GM23338 (cell line): ENCODE results near the gene OTOGL. TPM values are rescaled to one million over a fixed set of nuclear protein-coding genes. Genes with fewer than 3 reads are reported as not detected.

Source experiments
- ATAC-seq: fragments of 200-7000 bp; cut with Tn5 transposase; 3 replicates; pipeline ENCODE4 v1.9.1; 2020
- DNase-seq: peaks from one replicate; pipeline ENCODE4 v3.0.0-alpha.2; 2015; ENCODE audit warnings: low spot score
- H2AFZ ChIP-seq: fragments of 200-600 bp; sonication (generic); 2 replicates; pipeline ENCODE4 v1.8.0; 2016; ENCODE audit warnings: antibody characterized with exemption, mild to moderate bottlenecking, moderate library complexity
- H3F3A ChIP-seq: fragments of 200-600 bp; sonication (generic); replicated peaks from 2 replicates; pipeline ENCODE4 v1.8.0; 2017; ENCODE audit warnings: antibody characterized with exemption, mixed run types, low read depth
- H3K27ac ChIP-seq: fragments of 200-600 bp; sonication (generic); 2 replicates; pipeline ENCODE4 v1.6.1; 2016; ENCODE audit warnings: low read depth
- H3K27me3 ChIP-seq: fragments of 200-600 bp; sonication (generic); 2 replicates; pipeline ENCODE4 v1.8.0; 2016; ENCODE audit warnings: mild to moderate bottlenecking, mixed run types, moderate library complexity; ENCODE audit not compliant: insufficient read depth
- H3K36me3 ChIP-seq: fragments of 200-600 bp; sonication (generic); 2 replicates; pipeline ENCODE4 v1.8.0; 2016; ENCODE audit warnings: mild to moderate bottlenecking; ENCODE audit not compliant: insufficient read depth
- H3K4me1 ChIP-seq: fragments of 200-600 bp; sonication (generic); 2 replicates; pipeline ENCODE4 v1.8.0; 2016; ENCODE audit warnings: mild to moderate bottlenecking, moderate library complexity; ENCODE audit not compliant: insufficient read depth
- H3K4me2 ChIP-seq: fragments of 200-600 bp; sonication (generic); 2 replicates; pipeline ENCODE4 v1.7.1; 2017; ENCODE audit warnings: mixed run types
- H3K4me3 ChIP-seq: fragments of 200-600 bp; sonication (generic); 2 replicates; pipeline ENCODE4 v1.6.1; 2016; ENCODE audit warnings: mixed run types
- H3K79me2 ChIP-seq: fragments of 200-600 bp; sonication (generic); replicated peaks from 2 replicates; pipeline ENCODE4 v1.8.0; 2017; ENCODE audit warnings: mild to moderate bottlenecking; ENCODE audit not compliant: insufficient read depth
- H3K9me2 ChIP-seq: fragments of 200-600 bp; sonication (generic); 2 replicates; pipeline ENCODE4 v1.8.0; 2017; ENCODE audit not compliant: insufficient read depth
- H4K20me1 ChIP-seq: fragments of 200-600 bp; sonication (generic); replicated peaks from 2 replicates; pipeline ENCODE4 v1.8.0; 2017; ENCODE audit warnings: mild to moderate bottlenecking; ENCODE audit not compliant: insufficient read depth
- H3K27ac Mint-ChIP-seq: 2 replicates; pipeline ENCODE4 v1.8.0; 2020; ENCODE audit warnings: inconsistent platforms, mild to moderate bottlenecking, moderate library complexity, mixed read lengths
- H3K27me3 Mint-ChIP-seq: 3 replicates; pipeline ENCODE4 v1.8.0; 2022; ENCODE audit warnings: low read depth, mild to moderate bottlenecking, moderate library complexity, mixed read lengths, inconsistent platforms; ENCODE audit not compliant: insufficient read depth, poor library complexity
- H3K36me3 Mint-ChIP-seq: 3 replicates; pipeline ENCODE4 v1.8.0; 2021; ENCODE audit warnings: low read depth, mild to moderate bottlenecking, inconsistent platforms, moderate library complexity, mixed read lengths
- H3K4me1 Mint-ChIP-seq: 3 replicates; pipeline ENCODE4 v1.8.0; 2020; ENCODE audit warnings: mild to moderate bottlenecking, inconsistent platforms, mixed read lengths
- H3K4me3 Mint-ChIP-seq: 3 replicates; pipeline ENCODE4 v1.8.0; 2021; ENCODE audit warnings: moderate library complexity, mild to moderate bottlenecking, inconsistent platforms, mixed read lengths
- H3K9me3 Mint-ChIP-seq: 3 replicates; pipeline ENCODE4 v1.8.0; 2020; ENCODE audit warnings: moderate library complexity, mild to moderate bottlenecking, inconsistent platforms, mixed read lengths
- CREB1 ChIP-seq: fragments of 250-450 bp; sonication (Bioruptor Pico); IDR thresholded peaks from 2 replicates; pipeline ENCODE4 v1.5.0; 2020; ENCODE audit warnings: low read depth, mild to moderate bottlenecking, moderate library complexity
- CTCF ChIP-seq, 2 experiments: fragments of 200-600 bp in 1 of 2; sonication (generic) in 1 of 2; conservative IDR thresholded peaks; 2 replicates each; pipeline versions ENCODE4 v1.5.1 to v1.6.1; 2016 to 2017; ENCODE audit warnings: antibody characterized with exemption in 2 of 2, low read depth in 2 of 2, mild to moderate bottlenecking in 2 of 2, moderate library complexity in 1 of 2
- ETS1 ChIP-seq: IDR thresholded peaks from 2 replicates; pipeline ENCODE4 v1.6.1; 2016; ENCODE audit warnings: antibody characterized with exemption
- EZH2 ChIP-seq: fragments of 200-600 bp; sonication (generic); IDR thresholded peaks from one replicate; pipeline ENCODE4 v1.8.0; 2017; ENCODE audit warnings: antibody characterized with exemption, mild to moderate bottlenecking, low read depth; ENCODE audit not compliant: unreplicated experiment
- EZH2phosphoT487 ChIP-seq: fragments of 200-600 bp; sonication (generic); IDR thresholded peaks from one replicate; pipeline ENCODE4 v1.8.1; 2018; ENCODE audit warnings: antibody characterized with exemption; ENCODE audit not compliant: unreplicated experiment
- JUNB ChIP-seq: IDR thresholded peaks from one replicate; pipeline ENCODE4 v1.6.1; 2016; ENCODE audit warnings: antibody characterized with exemption; ENCODE audit not compliant: unreplicated experiment
- NANOG ChIP-seq: IDR thresholded peaks from 2 replicates; pipeline ENCODE4 v1.6.1; 2016; ENCODE audit warnings: antibody characterized with exemption, borderline replicate concordance
- POLR2AphosphoS5 ChIP-seq: IDR thresholded peaks from 2 replicates; pipeline ENCODE4 v1.6.1; 2016; ENCODE audit warnings: antibody characterized with exemption, low read depth
- REST ChIP-seq: IDR thresholded peaks from one replicate; pipeline ENCODE4 v1.6.1; 2018; ENCODE audit warnings: antibody characterized with exemption; ENCODE audit not compliant: unreplicated experiment
- ZNF331 ChIP-seq: fragments of 250-450 bp; sonication (Bioruptor Pico); IDR thresholded peaks from 2 replicates; pipeline ENCODE4 v1.5.0; 2020; ENCODE audit warnings: low read depth, mild to moderate bottlenecking, moderate library complexity
- polyA plus RNA-seq: library from polyadenylated mRNA; unstranded; fragments of >200 nt; fragmentation: Nextera tagmentation; extraction: Ambion mirVana; gene quantifications from 2 replicates; pipeline ENCODE4 v1.2.1, GENCODE V29; 2016
- total RNA-seq: library from RNA; depleted of rRNA; stranded (reverse); fragments of >200 nt; shearing (Covaris generic); gene quantifications from 2 replicates; pipeline ENCODE4 v1.2.3, GENCODE V29; 2014

The OTOGL gene
- total and polyA plus RNA-seq, 2 experiments from 2014 or later: 0.36 to 0.66 TPM

- no peak for ATAC-seq
- TF ChIP-seq EZH2: no peak
- no peak for TF ChIP-seq REST
- TF ChIP-seq POLR2AphosphoS5: no peak
- TF ChIP-seq ETS1: no peak
- TF ChIP-seq CTCF (conservative IDR thresholded peaks at IDR 0.05; ENCODE audit: low read depth in 2 of 2): no peak
- TF ChIP-seq ZNF331 (CRISPR knock-in tag): no peak
- H3K27me3 Mint-ChIP-seq: peaks cover 2% of the 10 kb centered on the region
- H3K9me3 Mint-ChIP-seq: no peaks in the 10 kb centered on the region
- Histone ChIP-seq H3K27me3 (no peaks in the 10 kb centered on the region), H3K4me2 (no peak overlapping the region), H3K9me2 (no peaks in the 10 kb centered on the region; the same call in 1 of the 2 replicates), H3K4me3 (no peak overlapping the region), H3K4me1 (no peaks in the 10 kb centered on the region), H3K36me3 (no peaks in the 10 kb centered on the region), H3K79me2 (no peaks in the 10 kb centered on the region), H3F3A (no peaks in the 10 kb centered on the region), H3K27ac (no peak overlapping the region), H2AFZ (no peak overlapping the region), H4K20me1 (no peaks in the 10 kb centered on the region)
- H3K4me1 Mint-ChIP-seq: peaks cover 16% of the 10 kb centered on the region; the same call in 2 of the 3 replicates
- H3K4me3 Mint-ChIP-seq: no peak overlapping the region
- DNase-seq: no peak
- H3K27ac Mint-ChIP-seq: no peak overlapping the region
- H3K36me3 Mint-ChIP-seq: no peaks in the 10 kb centered on the region
Observed at GRCh38 chr12:80176706-80177105, 77.4 kb downstream of the OTOGL start.

DNA sequence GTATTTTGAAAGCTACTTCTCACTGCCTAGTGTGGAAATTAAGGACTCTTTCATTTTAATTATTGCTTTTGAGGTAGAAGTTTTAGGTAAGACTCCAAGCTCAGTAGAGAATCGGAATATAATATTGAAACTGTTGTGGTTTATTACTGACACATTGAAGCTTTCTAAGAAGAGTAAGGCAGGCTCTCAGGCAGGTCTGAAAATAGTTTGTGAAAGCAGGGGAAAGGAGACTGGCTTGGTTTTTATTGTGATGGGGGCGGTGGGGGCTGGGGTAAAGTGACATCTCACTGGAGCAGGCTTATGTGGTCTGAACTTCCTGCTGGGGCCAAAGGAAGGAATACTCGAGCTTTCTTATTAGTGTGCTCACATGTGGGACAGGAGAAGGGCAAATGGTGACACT is 79.5 kb downstream of the OTOGL start:
- no peak for ATAC-seq
- Histone ChIP-seq H3K27me3 (no peaks in the 10 kb centered on the region), H3K4me3 (no peak overlapping the region), H3K36me3 (no peaks in the 10 kb centered on the region), H3K4me1 (no peaks in the 10 kb centered on the region), H3K27ac (no peak overlapping the region), H3K4me2 (no peak overlapping the region), H3K9me2 (no peaks in the 10 kb centered on the region), H2AFZ (no peak overlapping the region), H3F3A (no peaks in the 10 kb centered on the region), H3K79me2 (no peaks in the 10 kb centered on the region), H4K20me1 (no peaks in the 10 kb centered on the region)
- H3K9me3 Mint-ChIP-seq: no peaks in the 10 kb centered on the region
- H3K4me3 Mint-ChIP-seq: no peak overlapping the region
- DNase-seq: no peak
- no peaks in the 10 kb centered on the region for H3K27me3 Mint-ChIP-seq
- H3K36me3 Mint-ChIP-seq: no peaks in the 10 kb centered on the region
- no peak overlapping the region for H3K27ac Mint-ChIP-seq
- peaks cover 10% of the 10 kb centered on the region; the same call in 2 of the 3 replicates for H3K4me1 Mint-ChIP-seq
- TF ChIP-seq JUNB: no peak
- no peak for TF ChIP-seq ETS1
- TF ChIP-seq CTCF (conservative IDR thresholded peaks at IDR 0.05; ENCODE audit: low read depth in 2 of 2): no peak
- no peak for TF ChIP-seq NANOG
- no peak for TF ChIP-seq ZNF331 (CRISPR knock-in tag)
- no peak for TF ChIP-seq EZH2phosphoT487
- TF ChIP-seq REST: no peak
- no peak for TF ChIP-seq CREB1 (CRISPR knock-in tag)
